Bronchial epithelial cell (primary cell): Measurements from ENCODE around the gene SUPT5H. TPM values are rescaled to one million over a fixed set of nuclear protein-coding genes. Genes with fewer than 3 reads are reported as not detected.

Experiments
- DNase-seq: peaks from one replicate; pipeline ENCODE4 v3.0.0-alpha.2; 2010; ENCODE audit warnings: low read depth
- FAIRE-seq: peaks from 2 replicates; lab custom pipeline; 2011; peaks lifted over from hg19 to GRCh38; lab: Jason Lieb, UNC
- H3K27me3 ChIP-seq: 2 replicates; pipeline ENCODE4 v1.5.1; 2011; ENCODE audit warnings: low read length; ENCODE audit not compliant: control insufficient read depth, insufficient read depth
- H3K36me3 ChIP-seq: 2 replicates; pipeline ENCODE4 v1.5.1; 2011; ENCODE audit warnings: low read length; ENCODE audit not compliant: control insufficient read depth, insufficient read depth
- H3K4me3 ChIP-seq: 2 replicates; pipeline ENCODE4 v1.5.1; 2011; ENCODE audit warnings: mild to moderate bottlenecking, low read depth, low read length, control low read depth
- CTCF ChIP-seq: IDR thresholded peaks from 2 replicates; pipeline ENCODE4 v1.5.1; 2011; ENCODE audit warnings: mild to moderate bottlenecking, moderate library complexity, low read length, control low read depth, inconsistent platforms; ENCODE audit not compliant: insufficient read depth, severe bottlenecking
- total RNA-seq: library from RNA; depleted of rRNA; stranded (reverse); fragments of >200 nt; gene quantifications from 2 replicates; pipeline ENCODE4 v1.2.1, GENCODE V29; 2014

SUPT5H gene
- total RNA-seq, 1 donor from 2014 or later: 41.9 TPM

DNA sequence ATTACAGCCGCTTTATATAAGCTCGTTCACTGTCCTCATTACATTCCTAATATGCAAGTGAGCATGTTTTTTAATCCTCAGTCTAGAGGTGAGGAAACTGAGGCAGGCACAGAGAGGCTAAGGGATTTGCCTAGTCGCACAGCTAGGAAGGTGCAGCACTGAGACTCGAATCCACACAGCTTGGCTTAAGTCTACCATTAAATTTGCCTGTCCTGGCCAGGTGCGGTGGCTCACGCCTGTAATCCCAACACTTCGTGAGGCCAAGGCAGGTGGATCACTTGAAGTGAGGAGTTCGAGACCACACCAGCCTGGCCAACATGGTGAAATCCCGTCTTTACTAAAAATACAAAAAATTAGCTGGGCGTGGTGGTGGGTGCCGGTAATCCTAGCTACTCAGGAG, 17.7 kb upstream of the SUPT5H start:
- H3K27me3 ChIP-seq: no peaks in the 10 kb centered on the region
- no peak overlapping the region for H3K4me3 ChIP-seq
- H3K36me3 ChIP-seq: peaks cover 6% of the 10 kb centered on the region
- no peak for TF ChIP-seq CTCF
- DNase-seq (no peak), FAIRE-seq (no peak)

DNA sequence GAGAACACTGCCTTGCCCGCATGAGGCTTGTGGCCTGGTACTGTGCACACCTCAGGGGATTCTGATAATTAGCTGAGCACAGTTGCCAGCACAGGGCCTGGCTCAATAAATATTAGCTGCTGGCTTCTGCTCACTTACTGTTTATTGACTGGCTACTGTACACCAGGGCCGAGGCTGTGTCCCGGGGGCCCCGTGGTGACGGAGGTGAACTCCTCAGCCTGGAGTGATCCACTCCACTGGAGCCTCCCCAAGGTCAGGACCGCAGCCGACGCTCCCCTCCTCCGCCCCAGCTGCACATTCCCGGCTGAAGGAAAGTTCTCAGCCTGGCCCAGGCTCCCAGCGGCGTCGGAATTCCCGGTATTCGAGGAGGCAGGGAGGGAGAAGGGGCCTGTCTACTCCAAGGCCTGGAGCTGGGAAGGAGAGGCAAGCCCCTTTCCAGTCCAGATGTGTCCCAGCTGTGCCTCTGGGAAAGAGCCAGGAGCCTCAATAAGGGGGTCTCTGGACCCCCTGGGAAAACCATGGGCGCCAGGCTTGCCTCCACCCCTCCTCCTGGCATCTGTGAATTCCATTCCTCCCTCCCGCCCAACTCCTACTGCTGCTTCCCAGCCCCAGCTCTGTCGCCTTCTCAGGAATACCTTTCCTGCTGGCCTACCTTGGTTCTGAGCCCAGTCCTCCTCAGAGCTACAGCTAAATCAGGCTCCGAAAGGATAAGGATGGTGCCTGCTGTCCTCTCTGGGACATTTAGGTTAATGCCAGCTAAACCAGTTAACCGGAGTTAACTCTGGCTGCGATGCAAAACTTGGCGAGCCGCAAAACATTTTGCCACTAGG, 16.9 kb upstream of the SUPT5H start:
- H3K27me3 ChIP-seq: no peaks in the 10 kb centered on the region
- TF ChIP-seq CTCF: no peak
- FAIRE-seq: no peak
- H3K4me3 ChIP-seq: no peak overlapping the region
- peaks cover 11% of the 10 kb centered on the region for H3K36me3 ChIP-seq
- DNase-seq: no peak

DNA sequence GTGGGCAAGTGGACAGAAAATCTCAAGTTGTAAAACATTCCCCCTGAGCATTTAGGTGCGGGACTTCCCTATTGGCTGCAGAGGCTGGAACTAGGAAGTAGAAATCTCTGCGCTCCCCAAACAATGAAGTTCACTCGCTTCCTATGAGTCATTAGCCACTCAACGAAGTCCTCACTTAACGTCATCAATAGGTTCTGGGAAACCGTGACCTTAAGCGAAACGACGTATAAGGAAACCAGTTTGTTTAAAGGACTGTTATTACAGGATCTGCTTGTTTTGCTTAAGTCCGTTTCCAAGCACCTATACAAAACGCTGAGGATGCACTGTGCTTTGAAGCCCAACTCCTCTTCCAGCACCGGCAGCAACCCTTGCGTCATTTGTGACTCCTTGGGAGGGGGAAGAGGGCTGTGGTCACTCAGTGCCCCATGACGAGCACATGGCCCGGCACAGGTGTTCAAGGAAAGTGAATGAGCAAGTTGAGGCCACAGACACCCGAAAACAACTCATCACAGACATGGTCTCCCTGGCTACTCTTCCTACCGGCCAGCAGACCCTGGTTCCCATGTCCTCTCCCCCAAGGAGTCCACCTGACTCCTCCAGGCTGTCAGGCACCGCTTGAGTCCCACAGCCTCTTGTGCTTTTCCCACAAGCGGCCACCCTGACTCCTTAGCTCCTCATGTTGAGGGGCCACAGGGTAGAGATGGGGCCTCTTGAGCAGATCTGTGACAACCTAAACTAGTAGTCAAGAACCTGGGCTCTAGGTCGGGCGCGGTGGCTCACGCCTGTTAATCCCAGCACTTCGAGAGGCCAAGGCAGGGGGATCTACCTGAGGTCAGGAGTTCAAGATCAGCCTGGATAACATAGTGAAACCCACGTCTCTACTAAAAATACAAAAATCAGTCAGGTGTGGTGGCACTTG, 14.4 kb upstream of the SUPT5H start:
- no peak for TF ChIP-seq CTCF
- peak; percentile 93 for FAIRE-seq
- DNase-seq: peak; percentile 98
- no peaks in the 10 kb centered on the region for H3K27me3 ChIP-seq
- H3K4me3 ChIP-seq: no peak overlapping the region
- peaks cover 19% of the 10 kb centered on the region for H3K36me3 ChIP-seq

DNA sequence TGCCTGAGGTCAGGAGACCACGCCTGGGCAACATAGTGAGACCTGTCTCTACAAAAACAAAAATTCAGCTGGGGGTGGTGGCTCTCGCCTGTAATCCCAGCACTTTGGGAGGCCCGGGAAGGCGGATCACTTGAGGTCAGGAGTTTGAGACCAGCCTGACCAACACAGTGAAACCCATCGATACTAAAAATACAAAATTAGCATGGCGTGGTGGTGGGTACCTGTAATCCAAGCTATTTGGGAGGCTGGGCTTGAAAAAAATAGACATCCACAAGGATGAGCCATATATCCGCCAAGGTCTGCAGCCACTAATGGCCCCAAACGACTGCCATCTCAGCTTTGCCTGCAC, 12.7 kb upstream of the SUPT5H start:
- H3K27me3 ChIP-seq: no peaks in the 10 kb centered on the region
- FAIRE-seq (no peak), DNase-seq (no peak)
- no peak overlapping the region for H3K4me3 ChIP-seq
- peaks cover 19% of the 10 kb centered on the region for H3K36me3 ChIP-seq
- TF ChIP-seq CTCF: no peak

DNA sequence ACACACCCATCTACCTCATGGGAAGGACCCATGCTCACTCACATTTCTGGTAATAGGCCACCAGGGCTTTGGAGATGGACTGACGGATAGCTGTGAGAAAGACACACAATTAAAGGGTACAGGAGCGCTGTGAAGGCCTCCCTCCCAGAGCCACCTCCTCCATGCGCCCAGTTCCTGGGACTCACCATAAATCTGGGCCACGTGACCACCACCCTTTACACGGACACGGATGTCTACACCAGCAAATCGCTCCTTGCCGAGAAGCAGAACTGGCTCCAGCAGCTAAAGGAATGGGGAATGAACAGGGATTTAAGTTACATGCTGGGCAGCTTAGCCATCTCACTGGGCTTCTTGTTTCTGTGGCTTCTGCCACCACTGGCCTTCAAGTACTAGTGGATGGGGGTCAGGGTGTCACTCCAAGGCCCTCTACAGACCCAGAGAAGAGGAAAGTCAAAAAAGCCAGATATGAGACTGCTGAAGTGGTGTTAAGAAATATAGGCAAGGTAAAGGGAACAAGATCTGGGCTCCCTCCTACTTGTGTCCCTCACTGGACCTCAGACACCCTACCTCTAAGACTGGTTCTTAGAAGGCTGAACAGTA, 11.8 kb upstream of the SUPT5H start:
- DNase-seq (no peak), FAIRE-seq (no peak)
- no peak overlapping the region for H3K4me3 ChIP-seq
- TF ChIP-seq CTCF: no peak
- H3K27me3 ChIP-seq: no peaks in the 10 kb centered on the region
- peaks cover 19% of the 10 kb centered on the region for H3K36me3 ChIP-seq
